Measurements from ENCODE around the gene INSC.

DNA sequence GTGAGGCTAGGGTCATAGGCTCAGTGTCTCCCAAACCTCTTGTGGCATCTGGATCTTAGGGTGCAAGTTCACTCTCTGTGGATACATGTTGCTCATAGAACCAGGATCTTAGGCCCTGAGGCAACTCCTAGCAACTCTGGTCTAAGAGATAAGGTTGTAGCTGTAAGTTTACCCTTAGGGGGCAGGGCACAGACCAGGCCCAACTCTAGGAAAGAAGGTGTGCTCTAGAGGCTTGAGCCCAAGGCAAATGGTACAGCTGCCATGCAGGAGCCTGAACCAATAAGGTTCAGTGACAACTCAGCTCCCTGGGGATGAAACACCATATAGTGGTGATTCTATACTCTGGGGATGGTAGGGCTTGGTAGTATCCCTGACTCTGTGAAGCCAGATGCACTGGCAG, 23.5 kb upstream of the INSC start:
- TF ChIP-seq TAF1 (IDR thresholded peaks at IDR 0.05; ENCODE audit: borderline replicate concordance, low read depth, low read length) (no peak), POLR2A (IDR thresholded peaks at IDR 0.05; ENCODE audit: low read depth, low read length) (no peak), POLR2AphosphoS5 (IDR thresholded peaks at IDR 0.05; ENCODE audit: low read depth, low read length) (no peak)
